ENCODE data around the gene CDH4.
"Not testable (repeated sequence)": the region's sequence is repeated elsewhere in the genome, so short reads cannot be mapped to it uniquely, and the experiment has no call there.

CDH4 gene

DNA sequence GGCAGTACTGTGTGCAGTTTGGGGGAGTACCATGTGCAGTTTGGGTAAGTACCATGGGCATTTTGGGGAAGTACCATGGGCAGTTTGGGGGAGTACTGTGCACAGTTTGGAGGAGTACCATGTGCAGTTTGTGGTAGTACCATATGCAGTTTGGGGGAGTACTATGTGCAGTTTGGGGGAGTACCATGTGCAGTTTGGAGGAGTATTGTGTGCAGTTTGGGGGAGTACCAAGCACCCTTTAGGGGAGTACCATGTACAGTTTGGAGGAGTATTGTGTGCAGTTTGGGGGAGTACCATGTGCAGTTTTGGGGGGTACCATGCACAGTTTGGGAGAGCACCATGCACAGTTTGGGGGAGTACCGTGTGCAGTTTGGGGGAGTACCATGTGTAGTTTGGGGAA lies 21.6 kb downstream of the CDH4 start:
- in situ Hi-C loops (cut with HindIII; ENCODE audit: low pct_ligation_motif_present, low pct_unique_long_range_greater_than_20kb, low sequenced_read_pairs); DNase-seq: not testable (repeated sequence)

DNA sequence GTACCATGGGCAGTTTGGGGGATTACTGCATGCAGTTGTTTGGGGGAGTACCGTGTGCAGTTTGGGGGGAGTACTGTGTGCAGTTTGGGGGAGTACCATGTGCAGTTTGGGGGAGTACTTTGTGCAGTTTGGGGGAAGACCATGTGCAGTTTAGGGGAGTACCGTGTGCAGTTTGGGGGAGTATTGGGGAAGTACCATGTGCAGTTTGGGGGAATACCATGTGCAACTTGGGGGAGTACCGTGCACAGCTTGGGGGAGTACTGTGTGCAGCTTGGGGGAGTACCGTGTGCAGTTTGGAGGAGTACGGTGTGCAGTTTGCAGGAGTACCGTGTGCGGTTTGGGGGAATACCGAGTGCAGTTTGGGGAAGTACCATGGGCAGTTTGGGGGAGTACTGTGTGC lies 22.3 kb downstream of the CDH4 start:
- in situ Hi-C loops (cut with HindIII; ENCODE audit: low pct_ligation_motif_present, low pct_unique_long_range_greater_than_20kb, low sequenced_read_pairs), result no loop called here
- no peak for DNase-seq

- DNase-seq, result no peak
- in situ Hi-C loops (cut with HindIII; ENCODE audit: low pct_ligation_motif_present, low pct_unique_long_range_greater_than_20kb, low sequenced_read_pairs), result no loop called here
Measured at GRCh38 chr20:61278296-61278695, 26.2 kb downstream of the CDH4 start.

GRCh38 chr20:61279621-61280150 lies 27.6 kb downstream of the CDH4 start:
- DNase-seq, result no peak
- in situ Hi-C loops (cut with HindIII; ENCODE audit: low pct_ligation_motif_present, low pct_unique_long_range_greater_than_20kb, low sequenced_read_pairs), result no loop called here

DNA sequence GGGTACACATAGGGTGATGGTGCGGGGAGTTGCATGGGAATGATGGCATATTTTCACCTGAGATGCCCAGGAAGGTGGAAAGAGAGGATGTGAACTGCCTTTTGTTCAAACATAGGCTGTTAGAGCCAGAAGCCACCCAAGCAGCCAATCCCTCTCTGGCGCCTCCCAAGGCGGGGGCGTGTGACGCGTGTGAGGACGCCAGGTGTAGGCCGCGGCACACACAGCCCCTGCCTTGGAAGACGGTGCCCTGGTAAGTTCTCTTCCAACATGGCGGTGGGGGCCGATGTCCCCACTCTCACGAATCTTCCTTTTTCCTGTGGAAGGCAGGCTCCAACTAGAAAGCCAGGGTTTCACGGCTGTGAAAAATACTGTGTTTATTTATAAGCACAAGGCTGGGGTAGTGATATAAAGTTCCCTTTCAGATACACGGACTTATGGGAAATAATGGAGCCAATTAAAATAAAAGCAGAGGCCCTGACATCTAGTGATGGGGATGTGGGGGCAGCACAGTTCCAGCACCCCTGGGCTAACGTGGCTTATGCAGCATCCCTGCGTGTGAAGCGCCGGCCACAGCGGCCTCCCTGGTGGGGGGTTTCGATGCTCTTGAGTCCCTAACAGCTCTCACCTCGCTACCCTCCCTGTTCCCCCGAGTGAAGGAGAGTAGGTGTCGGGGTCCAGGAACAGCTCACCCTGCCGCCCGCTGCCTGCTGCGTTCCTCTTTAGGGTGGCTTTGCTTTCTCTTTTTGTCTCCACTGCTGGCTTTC lies 28.3 kb downstream of the CDH4 start:
- DNase-seq, result no peak
- in situ Hi-C loops (cut with HindIII; ENCODE audit: low pct_ligation_motif_present, low pct_unique_long_range_greater_than_20kb, low sequenced_read_pairs), result no loop called here

- in situ Hi-C loops (cut with HindIII; ENCODE audit: low pct_ligation_motif_present, low pct_unique_long_range_greater_than_20kb, low sequenced_read_pairs), result no loop called here
- DNase-seq, result no peak
Measured at GRCh38 chr20:61281286-61281795, 29.3 kb downstream of the CDH4 start.

GRCh38 chr20:61284752-61285151 lies 32.7 kb downstream of the CDH4 start:
- in situ Hi-C loops (cut with HindIII; ENCODE audit: low pct_ligation_motif_present, low pct_unique_long_range_greater_than_20kb, low sequenced_read_pairs), result no loop called here
- no peak for DNase-seq

GRCh38 chr20:61285152-61285645 lies 33.1 kb downstream of the CDH4 start:
- DNase-seq, result no peak
- in situ Hi-C loops (cut with HindIII; ENCODE audit: low pct_ligation_motif_present, low pct_unique_long_range_greater_than_20kb, low sequenced_read_pairs), result no loop called here

DNA sequence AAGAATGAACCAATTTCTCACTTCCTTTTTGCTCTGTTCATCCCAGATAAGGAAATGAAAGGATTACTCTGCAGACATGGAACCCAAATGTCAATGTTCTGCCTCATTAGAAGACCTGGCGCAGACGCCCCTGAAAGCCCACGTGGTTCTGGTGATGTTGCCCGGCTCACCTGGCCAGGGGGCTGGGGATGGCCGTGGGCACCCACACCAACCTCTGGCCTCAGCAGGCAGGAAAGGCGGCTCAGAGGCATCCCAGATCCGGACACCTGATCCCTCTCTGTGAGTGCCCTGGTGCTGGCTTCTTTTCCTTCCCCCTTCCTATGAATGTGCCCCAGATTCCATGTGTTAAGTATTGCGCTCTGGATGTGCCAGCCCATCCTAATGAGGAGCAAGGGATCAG lies 33.6 kb downstream of the CDH4 start:
- in situ Hi-C loops (cut with HindIII; ENCODE audit: low pct_ligation_motif_present, low pct_unique_long_range_greater_than_20kb, low sequenced_read_pairs), result no loop called here
- no peak for DNase-seq

GRCh38 chr20:61287583-61288275 lies 35.7 kb downstream of the CDH4 start:
- in situ Hi-C loops (cut with HindIII; ENCODE audit: low pct_ligation_motif_present, low pct_unique_long_range_greater_than_20kb, low sequenced_read_pairs), result no loop called here
- no peak for DNase-seq

DNA sequence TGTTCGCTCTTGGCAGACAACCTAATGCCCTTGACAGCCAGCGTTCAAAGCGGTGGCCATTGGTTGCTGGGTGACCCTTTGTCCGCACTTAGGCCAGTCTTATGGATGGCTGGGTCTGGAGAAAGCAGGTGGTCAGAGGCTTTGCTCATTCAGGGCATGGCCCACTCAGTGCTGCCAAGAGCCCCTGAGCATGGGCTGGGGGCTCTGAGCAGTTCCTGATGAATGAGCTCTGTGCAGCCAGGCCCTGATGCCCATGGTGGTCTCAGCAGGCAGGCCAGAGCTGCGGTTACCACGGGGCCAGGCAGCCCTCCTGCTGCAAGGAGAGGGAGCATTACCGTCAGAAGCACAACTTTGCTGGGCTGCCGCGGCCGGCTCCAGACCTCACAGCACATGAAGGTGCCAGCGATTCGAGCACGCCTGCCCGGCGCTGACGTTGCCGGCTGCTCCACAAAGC lies 36.3 kb downstream of the CDH4 start:
- no peak for DNase-seq
- in situ Hi-C loops (cut with HindIII; ENCODE audit: low pct_ligation_motif_present, low pct_unique_long_range_greater_than_20kb, low sequenced_read_pairs), result no loop called here

DNA sequence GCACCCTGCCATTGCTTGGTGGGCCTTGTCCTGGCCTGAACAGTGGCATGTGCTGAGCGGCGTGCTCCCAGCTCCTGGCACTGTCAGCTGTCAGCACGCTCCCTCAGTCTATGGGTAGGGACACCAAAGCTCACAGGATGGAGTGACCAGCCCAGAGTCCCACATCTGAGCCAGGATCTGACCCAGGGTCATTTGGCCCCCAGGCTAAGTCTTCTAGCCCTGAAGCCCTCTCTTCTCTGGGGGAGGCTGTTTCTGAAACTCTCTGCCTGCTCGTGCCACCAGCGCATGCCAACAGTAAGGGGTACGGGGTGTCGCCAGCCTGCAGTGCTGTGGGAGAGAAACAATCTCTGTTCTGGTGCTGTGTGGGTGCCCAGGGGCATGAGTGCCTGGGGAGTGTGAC lies 37.1 kb downstream of the CDH4 start:
- in situ Hi-C loops (cut with HindIII; ENCODE audit: low pct_ligation_motif_present, low pct_unique_long_range_greater_than_20kb, low sequenced_read_pairs), result no loop called here
- DNase-seq, result no peak

DNA sequence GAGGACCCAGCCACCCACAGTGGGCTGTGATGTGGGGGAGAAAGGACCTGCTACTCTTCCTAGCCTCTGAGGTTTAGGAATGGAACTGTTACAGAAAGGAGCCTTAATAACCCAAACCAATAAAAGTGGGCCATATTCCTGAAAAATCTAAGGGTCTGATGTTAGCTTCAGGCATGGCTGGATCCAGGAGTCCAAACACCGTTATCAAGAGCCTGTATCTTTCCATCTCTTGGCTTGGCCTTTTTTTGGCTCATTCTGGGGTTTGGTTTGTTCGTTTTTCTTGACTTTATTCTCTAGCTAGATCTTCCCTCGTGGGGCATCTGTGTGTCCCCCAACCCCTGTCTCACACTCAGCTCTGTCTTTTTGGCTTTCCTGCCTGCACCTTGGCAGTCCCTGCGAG lies 38.7 kb downstream of the CDH4 start:
- in situ Hi-C loops (cut with HindIII; ENCODE audit: low pct_ligation_motif_present, low pct_unique_long_range_greater_than_20kb, low sequenced_read_pairs), result no loop called here

GRCh38 chr20:61291166-61291829 lies 39.2 kb downstream of the CDH4 start:
- in situ Hi-C loops (cut with HindIII; ENCODE audit: low pct_ligation_motif_present, low pct_unique_long_range_greater_than_20kb, low sequenced_read_pairs), result no loop called here
- no peak for DNase-seq

More for the DNA sequence above, 38.7 kb downstream of the CDH4 start:
- DNase-seq, result no peak

DNA sequence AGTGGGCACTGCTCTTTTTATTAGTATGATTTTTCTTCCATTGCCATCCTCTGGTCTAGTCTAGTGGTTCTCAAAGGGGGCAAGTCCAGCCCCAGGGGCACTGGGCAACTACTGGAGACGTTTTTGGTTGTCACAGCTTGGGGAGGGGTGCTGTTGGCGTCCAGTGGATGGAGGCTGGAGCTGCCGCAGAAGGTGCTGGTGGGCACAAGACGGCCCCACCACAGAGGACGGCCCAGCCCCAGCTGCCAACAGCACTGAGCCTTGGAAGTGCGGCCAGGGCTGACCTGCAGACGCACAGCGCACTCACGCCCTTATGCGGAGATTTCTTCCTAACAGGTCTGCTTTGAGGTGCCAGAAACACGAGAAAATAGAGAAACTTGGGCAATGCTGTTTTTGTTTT lies 40.3 kb downstream of the CDH4 start:
- no peak for DNase-seq
- in situ Hi-C loops (cut with HindIII; ENCODE audit: low pct_ligation_motif_present, low pct_unique_long_range_greater_than_20kb, low sequenced_read_pairs), result no loop called here

- no peak for DNase-seq
- in situ Hi-C loops (cut with HindIII; ENCODE audit: low pct_ligation_motif_present, low pct_unique_long_range_greater_than_20kb, low sequenced_read_pairs), result no loop called here
Measured at GRCh38 chr20:61292821-61293612, 41.0 kb downstream of the CDH4 start.

DNA sequence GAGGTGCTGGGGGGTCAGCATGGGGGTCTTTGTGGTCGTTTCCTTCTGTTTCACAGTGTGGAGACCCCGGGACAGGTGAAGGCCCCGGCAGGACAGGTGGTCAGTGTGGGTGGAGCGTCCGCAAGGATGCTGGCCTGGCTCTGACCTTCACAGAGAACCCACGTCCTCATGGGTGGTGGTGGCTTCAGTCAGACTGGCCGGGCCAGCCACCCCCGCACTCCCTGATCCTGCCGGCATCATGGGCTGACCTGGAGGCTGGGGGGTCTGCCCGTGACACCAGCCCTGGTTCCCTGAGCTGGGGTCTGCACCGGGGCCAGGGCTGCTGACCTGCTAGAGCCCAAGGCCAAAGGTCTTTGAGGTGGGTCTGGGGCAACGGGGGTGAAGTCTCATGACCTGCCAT lies 41.9 kb downstream of the CDH4 start:
- in situ Hi-C loops (cut with HindIII; ENCODE audit: low pct_ligation_motif_present, low pct_unique_long_range_greater_than_20kb, low sequenced_read_pairs), result no loop called here
- no peak for DNase-seq

- in situ Hi-C loops (cut with HindIII; ENCODE audit: low pct_ligation_motif_present, low pct_unique_long_range_greater_than_20kb, low sequenced_read_pairs), result no loop called here
- DNase-seq, result no peak
Measured at GRCh38 chr20:61295249-61295648, 43.2 kb downstream of the CDH4 start.

Measured in ACHN (cell line).